HepG2 (cell line): Measurements from ENCODE around the gene PRICKLE3. TPM values are rescaled to one million over a fixed set of nuclear protein-coding genes. Genes with fewer than 3 reads are reported as not detected.

Source experiments
- HIVEP1 ChIP-seq: sonication (generic); formaldehyde crosslinking; IDR thresholded peaks from 2 replicates; pipeline ENCODE4 v1.4.0; 2020; ENCODE audit warnings: mild to moderate bottlenecking, missing genetic modification reagents
- HOXD1 ChIP-seq: sonication (generic); formaldehyde crosslinking; IDR thresholded peaks from 2 replicates; pipeline ENCODE4 v1.5.0; 2020; ENCODE audit warnings: missing genetic modification reagents
- MIXL1 ChIP-seq: IDR thresholded peaks from 2 replicates; pipeline ENCODE4 v1.6.1; 2016
- MTF2 ChIP-seq: sonication (generic); formaldehyde crosslinking; IDR thresholded peaks from 2 replicates; pipeline ENCODE4 v1.5.0; 2020; ENCODE audit warnings: missing genetic modification reagents, borderline replicate concordance
- PAWR ChIP-seq: sonication (generic); formaldehyde crosslinking; IDR thresholded peaks from 2 replicates; pipeline ENCODE4 v1.4.0; 2020; ENCODE audit warnings: missing genetic modification reagents, mild to moderate bottlenecking, borderline replicate concordance
- SAFB2 ChIP-seq: sonication (generic); formaldehyde crosslinking; IDR thresholded peaks from 2 replicates; pipeline ENCODE4 v1.5.1; 2020; ENCODE audit warnings: missing genetic modification reagents, low read depth, mild to moderate bottlenecking, borderline replicate concordance
- SMAD3 ChIP-seq: sonication (generic); formaldehyde crosslinking; IDR thresholded peaks from 2 replicates; pipeline ENCODE4 v1.4.0; 2020; ENCODE audit warnings: missing genetic modification reagents
- SNRNP70 ChIP-seq: fragments of 200-400 bp; formaldehyde crosslinking; IDR thresholded peaks from 2 replicates; pipeline ENCODE4 v1.6.1; 2017; ENCODE audit warnings: mild to moderate bottlenecking, low read depth, low read length, moderate library complexity
- SRSF1 ChIP-seq: fragments of 200-400 bp; formaldehyde crosslinking; optimal IDR thresholded peaks from 2 replicates; pipeline ENCODE3; 2017; ENCODE audit warnings: mild to moderate bottlenecking, low read depth, low read length, moderate library complexity
- TAF15 ChIP-seq: fragments of 200-400 bp; formaldehyde crosslinking; IDR thresholded peaks from one replicate; pipeline ENCODE4 v1.6.1; 2018; ENCODE audit warnings: mild to moderate bottlenecking, low read depth, low read length; ENCODE audit not compliant: poor library complexity, severe bottlenecking
- TBL1XR1 ChIP-seq: fragments of 150-350 bp; IDR thresholded peaks from 2 replicates; pipeline ENCODE4 v1.6.1; 2014; ENCODE audit warnings: borderline replicate concordance, low read length; ENCODE audit not compliant: partially characterized antibody
- ZNF263 ChIP-seq: sonication (generic); formaldehyde crosslinking; IDR thresholded peaks from 2 replicates; pipeline ENCODE4 v1.4.0; 2020; ENCODE audit warnings: missing genetic modification reagents
- ZNF446 ChIP-seq: sonication (generic); formaldehyde crosslinking; IDR thresholded peaks from 2 replicates; pipeline ENCODE4 v1.5.0; 2020; ENCODE audit warnings: mild to moderate bottlenecking, missing genetic modification reagents
- ZNF530 ChIP-seq: sonication (generic); formaldehyde crosslinking; IDR thresholded peaks from 2 replicates; pipeline ENCODE4 v1.5.0; 2020; ENCODE audit warnings: low read depth, mild to moderate bottlenecking, missing genetic modification reagents
- ZSCAN9 ChIP-seq: IDR thresholded peaks from 2 replicates; pipeline ENCODE4 v1.6.1; 2016; ENCODE audit warnings: borderline replicate concordance
- polyA plus RNA-seq, 8 experiments: library from polyadenylated mRNA; depleted of rRNA in 3 of 8; stranded (reverse) in 7 of 8; unstranded in 1 of 8; fragments of >200 nt; fragmentation: Illumina TruSeq in 4 of 8; extraction: Trizol in 4 of 8; gene quantifications; 2 replicates each; pipeline versions ENCODE4 v1.2.1 to v1.2.3, GENCODE V29; 2011 to 2016; ENCODE audit warnings: low read depth in 4 of 8, missing spikeins in 1 of 8, mixed read lengths in 1 of 8; ENCODE audit not compliant: insufficient read depth in 1 of 8
- total RNA-seq, 5 experiments: library from RNA; depleted of rRNA; stranded (reverse); fragments of >200 nt; fragmentation: Illumina TruSeq; extraction: Trizol; gene quantifications; 2 replicates each; pipeline ENCODE4 v1.2.3, GENCODE V29; 2016; ENCODE audit warnings: low read depth in 1 of 5
- TF ChIP-seq, protein P1 (sequence below): sonication (generic); formaldehyde crosslinking; conservative IDR thresholded peaks from 2 replicates; pipeline ENCODE4 v1.4.0; 2020; ENCODE audit warnings: missing genetic modification reagents
- TF ChIP-seq, protein P2 (sequence below): sonication (generic); formaldehyde crosslinking; IDR thresholded peaks from 2 replicates; pipeline ENCODE4 v1.5.0; 2020; ENCODE audit warnings: missing genetic modification reagents
- TF ChIP-seq, protein P3 (sequence below): IDR thresholded peaks from 2 replicates; pipeline ENCODE4 v1.6.1; 2012; ENCODE audit warnings: inconsistent platforms
- TF ChIP-seq, protein P4 (sequence below): sonication (generic); formaldehyde crosslinking; IDR thresholded peaks from 2 replicates; pipeline ENCODE4 v1.5.0; 2020; ENCODE audit warnings: missing genetic modification reagents
- TF ChIP-seq, protein P5 (sequence below): sonication (generic); formaldehyde crosslinking; IDR thresholded peaks from 2 replicates; pipeline ENCODE4 v1.5.1; 2020; ENCODE audit warnings: missing genetic modification reagents, mild to moderate bottlenecking, borderline replicate concordance
- TF ChIP-seq, protein P6 (sequence below): sonication (generic); formaldehyde crosslinking; IDR thresholded peaks from 2 replicates; pipeline ENCODE4 v1.4.0; 2020; ENCODE audit warnings: missing genetic modification reagents

PRICKLE3 gene
- total and polyA plus RNA-seq, 2 of the 13 experiments (the other 11 are each of a cell fraction or from before 2014, with no cell fraction given) = 2.6 TPM

DNA sequence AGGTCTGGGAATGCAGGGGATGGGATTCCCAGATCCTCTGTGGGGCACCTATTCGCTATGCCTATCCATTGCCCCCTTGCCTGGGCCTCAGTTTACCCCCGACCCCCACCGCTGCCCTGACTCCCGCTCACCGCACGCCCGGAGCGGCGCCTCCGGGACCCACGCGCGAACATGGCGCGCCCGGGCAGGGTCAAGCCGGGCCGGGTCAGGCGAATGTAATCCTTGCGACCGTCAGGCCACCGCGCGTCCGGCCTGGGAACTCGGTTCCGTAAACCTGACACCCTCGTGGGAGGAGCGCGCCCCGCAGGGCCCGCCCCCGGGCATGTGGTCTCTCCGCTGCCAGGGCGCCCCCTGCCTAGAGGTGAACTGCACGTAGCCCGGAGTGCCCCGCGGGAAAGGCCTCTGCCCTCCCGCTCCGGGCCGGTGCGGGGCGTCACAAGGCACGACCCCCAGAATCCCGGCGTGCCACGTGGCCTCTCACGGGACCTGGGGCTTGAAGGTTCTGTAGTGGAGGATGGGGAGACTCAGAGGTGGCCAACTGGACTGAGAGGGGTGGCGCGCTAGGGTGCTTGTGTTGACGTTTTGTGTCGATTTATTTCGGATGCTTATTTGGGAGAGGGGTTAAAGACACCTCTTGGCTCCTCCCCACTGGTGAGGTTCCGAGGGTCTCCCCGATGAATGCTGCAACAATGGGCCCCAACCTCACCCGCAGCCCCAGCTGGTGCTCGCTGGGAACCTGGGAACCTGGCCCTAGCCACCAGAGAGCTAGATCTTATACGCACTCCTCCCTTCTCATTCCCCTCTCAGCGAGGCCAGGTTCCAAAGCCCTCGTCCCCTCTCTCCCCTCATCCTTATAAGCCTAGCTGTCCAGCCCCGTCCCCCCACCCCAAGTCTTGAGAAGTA lies at the start of gene PRICKLE3 (continued):
- TF ChIP-seq, protein P1, sequence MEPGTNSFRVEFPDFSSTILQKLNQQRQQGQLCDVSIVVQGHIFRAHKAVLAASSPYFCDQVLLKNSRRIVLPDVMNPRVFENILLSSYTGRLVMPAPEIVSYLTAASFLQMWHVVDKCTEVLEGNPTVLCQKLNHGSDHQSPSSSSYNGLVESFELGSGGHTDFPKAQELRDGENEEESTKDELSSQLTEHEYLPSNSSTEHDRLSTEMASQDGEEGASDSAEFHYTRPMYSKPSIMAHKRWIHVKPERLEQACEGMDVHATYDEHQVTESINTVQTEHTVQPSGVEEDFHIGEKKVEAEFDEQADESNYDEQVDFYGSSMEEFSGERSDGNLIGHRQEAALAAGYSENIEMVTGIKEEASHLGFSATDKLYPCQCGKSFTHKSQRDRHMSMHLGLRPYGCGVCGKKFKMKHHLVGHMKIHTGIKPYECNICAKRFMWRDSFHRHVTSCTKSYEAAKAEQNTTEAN (CRISPR knock-in tag) = no peak
- TF ChIP-seq ZNF446 (CRISPR knock-in tag) = no peak
- TF ChIP-seq PAWR = no peak
- no peak for TF ChIP-seq SNRNP70
- no peak for TF ChIP-seq SAFB2
- peak; percentile 42 for TF ChIP-seq SRSF1
- no peak for TF ChIP-seq MTF2 (CRISPR knock-in tag)
- TF ChIP-seq HOXD1 (CRISPR knock-in tag) = no peak
- no peak for TF ChIP-seq TAF15
- no peak for TF ChIP-seq MIXL1 (CRISPR knock-in tag)
- TF ChIP-seq ZNF530 (CRISPR knock-in tag) = no peak
- TF ChIP-seq, protein P2, sequence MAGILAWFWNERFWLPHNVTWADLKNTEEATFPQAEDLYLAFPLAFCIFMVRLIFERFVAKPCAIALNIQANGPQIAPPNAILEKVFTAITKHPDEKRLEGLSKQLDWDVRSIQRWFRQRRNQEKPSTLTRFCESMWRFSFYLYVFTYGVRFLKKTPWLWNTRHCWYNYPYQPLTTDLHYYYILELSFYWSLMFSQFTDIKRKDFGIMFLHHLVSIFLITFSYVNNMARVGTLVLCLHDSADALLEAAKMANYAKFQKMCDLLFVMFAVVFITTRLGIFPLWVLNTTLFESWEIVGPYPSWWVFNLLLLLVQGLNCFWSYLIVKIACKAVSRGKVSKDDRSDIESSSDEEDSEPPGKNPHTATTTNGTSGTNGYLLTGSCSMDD (CRISPR knock-in tag) = no peak
- TF ChIP-seq HIVEP1 (CRISPR knock-in tag) = 0 out of 2 replicates have a peak, but pooled peaks have one; percentile 28
- no peak for TF ChIP-seq ZNF263 (CRISPR knock-in tag)
- no peak for TF ChIP-seq TBL1XR1
- TF ChIP-seq SMAD3 (CRISPR knock-in tag) = no peak
- TF ChIP-seq, protein P3, sequence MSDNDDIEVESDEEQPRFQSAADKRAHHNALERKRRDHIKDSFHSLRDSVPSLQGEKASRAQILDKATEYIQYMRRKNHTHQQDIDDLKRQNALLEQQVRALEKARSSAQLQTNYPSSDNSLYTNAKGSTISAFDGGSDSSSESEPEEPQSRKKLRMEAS = peak; percentile 80
- TF ChIP-seq ZSCAN9 (CRISPR knock-in tag) = no peak
- TF ChIP-seq, protein P4, sequence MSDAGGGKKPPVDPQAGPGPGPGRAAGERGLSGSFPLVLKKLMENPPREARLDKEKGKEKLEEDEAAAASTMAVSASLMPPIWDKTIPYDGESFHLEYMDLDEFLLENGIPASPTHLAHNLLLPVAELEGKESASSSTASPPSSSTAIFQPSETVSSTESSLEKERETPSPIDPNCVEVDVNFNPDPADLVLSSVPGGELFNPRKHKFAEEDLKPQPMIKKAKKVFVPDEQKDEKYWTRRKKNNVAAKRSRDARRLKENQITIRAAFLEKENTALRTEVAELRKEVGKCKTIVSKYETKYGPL (CRISPR knock-in tag) = no peak
- TF ChIP-seq, protein P5, sequence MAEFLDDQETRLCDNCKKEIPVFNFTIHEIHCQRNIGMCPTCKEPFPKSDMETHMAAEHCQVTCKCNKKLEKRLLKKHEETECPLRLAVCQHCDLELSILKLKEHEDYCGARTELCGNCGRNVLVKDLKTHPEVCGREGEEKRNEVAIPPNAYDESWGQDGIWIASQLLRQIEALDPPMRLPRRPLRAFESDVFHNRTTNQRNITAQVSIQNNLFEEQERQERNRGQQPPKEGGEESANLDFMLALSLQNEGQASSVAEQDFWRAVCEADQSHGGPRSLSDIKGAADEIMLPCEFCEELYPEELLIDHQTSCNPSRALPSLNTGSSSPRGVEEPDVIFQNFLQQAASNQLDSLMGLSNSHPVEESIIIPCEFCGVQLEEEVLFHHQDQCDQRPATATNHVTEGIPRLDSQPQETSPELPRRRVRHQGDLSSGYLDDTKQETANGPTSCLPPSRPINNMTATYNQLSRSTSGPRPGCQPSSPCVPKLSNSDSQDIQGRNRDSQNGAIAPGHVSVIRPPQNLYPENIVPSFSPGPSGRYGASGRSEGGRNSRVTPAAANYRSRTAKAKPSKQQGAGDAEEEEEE (CRISPR knock-in tag) = no peak
- TF ChIP-seq, protein P6, sequence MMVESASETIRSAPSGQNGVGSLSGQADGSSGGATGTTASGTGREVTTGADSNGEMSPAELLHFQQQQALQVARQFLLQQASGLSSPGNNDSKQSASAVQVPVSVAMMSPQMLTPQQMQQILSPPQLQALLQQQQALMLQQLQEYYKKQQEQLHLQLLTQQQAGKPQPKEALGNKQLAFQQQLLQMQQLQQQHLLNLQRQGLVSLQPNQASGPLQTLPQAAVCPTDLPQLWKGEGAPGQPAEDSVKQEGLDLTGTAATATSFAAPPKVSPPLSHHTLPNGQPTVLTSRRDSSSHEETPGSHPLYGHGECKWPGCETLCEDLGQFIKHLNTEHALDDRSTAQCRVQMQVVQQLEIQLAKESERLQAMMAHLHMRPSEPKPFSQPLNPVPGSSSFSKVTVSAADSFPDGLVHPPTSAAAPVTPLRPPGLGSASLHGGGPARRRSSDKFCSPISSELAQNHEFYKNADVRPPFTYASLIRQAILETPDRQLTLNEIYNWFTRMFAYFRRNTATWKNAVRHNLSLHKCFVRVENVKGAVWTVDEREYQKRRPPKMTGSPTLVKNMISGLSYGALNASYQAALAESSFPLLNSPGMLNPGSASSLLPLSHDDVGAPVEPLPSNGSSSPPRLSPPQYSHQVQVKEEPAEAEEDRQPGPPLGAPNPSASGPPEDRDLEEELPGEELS (CRISPR knock-in tag) = no peak
